Left forelimb (tissue), 1 donor: ENCODE measurements around the gene PM20D1.
A peak's percentile ranks its signal among the peaks of the same experiment; 100 is the strongest.
"Not testable (repeated sequence)": the region's sequence is repeated elsewhere in the genome, so short reads cannot be mapped to it uniquely, and the experiment has no call there.

Experiments
- DNase-seq: peaks from one replicate; pipeline ENCODE4 v3.0.0-alpha.2; 2018; ENCODE audit warnings: low spot score

Gene PM20D1

GRCh38 chr1:205840146-205840923 lies 9.6 kb downstream of the PM20D1 start:
- DNase-seq = no peak

DNA sequence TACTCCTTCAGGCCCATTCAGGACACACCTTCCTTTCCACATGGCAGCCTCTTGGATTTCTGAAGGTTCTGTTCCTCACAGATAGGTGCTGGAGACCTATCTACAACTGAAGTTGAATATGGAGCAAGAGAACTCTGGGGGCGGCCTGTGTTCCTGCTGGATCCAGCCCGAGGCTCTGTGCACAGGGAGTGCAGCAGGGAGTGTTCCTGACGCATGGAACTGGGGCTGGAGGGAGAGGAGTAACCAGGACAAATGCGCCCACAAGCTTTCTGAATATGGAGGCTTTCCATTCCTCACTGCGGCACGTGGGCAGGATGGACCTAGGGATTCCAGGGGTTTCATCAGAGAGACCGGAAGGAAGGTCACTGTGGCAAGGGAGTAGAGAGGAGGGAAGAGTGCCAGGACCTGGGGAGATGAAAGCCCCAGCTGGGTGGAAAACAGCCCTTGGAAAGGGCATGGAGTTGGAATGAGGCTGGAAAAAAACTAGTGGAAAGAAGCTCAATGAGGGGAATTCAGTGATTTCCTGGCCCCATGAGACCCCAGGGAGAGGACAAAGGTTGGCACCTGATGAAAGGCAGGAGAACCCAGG lies 12.5 kb downstream of the PM20D1 start:
- no peak for DNase-seq

- DNase-seq = no peak
Observed at GRCh38 chr1:205834751-205835150, 15.2 kb downstream of the PM20D1 start.

GRCh38 chr1:205832326-205832751 lies 17.6 kb downstream of the PM20D1 start:
- DNase-seq = no peak

DNA sequence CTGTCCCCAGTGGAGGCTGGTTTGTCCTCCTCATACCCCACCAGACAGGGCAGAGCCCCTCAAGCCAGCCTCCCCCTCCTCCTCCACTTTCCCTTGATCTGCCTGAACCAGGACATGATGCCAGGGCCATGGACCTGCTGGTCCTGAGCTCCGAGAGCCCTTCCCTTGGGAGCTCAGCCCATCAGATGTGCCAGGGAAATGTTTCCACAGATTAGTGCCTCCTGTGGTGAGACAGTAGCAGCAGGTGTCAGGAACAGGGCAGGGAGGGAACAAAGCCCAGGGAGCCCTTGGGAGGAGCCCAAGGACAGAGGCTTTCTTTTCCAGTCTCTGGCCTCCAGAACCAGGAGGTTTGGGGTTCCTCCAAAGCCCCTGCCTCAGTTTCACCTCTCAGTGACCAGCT lies 22.3 kb downstream of the PM20D1 start:
- no peak for DNase-seq

- no peak for DNase-seq
Observed at GRCh38 chr1:205826995-205827394, 22.9 kb downstream of the PM20D1 start.

- no peak for DNase-seq
Observed at GRCh38 chr1:205826016-205826806, 23.7 kb downstream of the PM20D1 start.

- no peak for DNase-seq
Observed at GRCh38 chr1:205824180-205824579, 25.8 kb downstream of the PM20D1 start.

- not testable (repeated sequence) for DNase-seq
Observed at GRCh38 chr1:205823260-205823659, 26.7 kb downstream of the PM20D1 start.

DNA sequence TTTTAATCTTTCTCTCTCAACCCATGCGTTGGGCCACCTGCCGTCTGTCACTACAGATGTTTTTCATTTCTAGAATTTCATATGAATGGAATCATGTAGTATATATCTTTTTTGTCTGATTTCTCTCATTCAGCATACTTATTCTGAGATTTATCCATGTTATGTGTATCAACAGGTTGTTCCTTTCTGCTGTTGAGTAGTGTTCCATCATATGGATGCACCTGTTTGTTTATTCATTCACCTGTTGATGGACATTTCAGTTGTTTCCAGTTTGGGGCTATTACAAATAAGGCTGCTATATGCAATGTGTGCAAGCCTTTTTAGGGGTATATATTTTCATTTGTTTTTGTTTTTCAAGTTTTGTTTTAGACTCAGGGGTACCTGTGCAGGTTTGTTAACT lies 27.5 kb downstream of the PM20D1 start:
- DNase-seq = no peak

DNA sequence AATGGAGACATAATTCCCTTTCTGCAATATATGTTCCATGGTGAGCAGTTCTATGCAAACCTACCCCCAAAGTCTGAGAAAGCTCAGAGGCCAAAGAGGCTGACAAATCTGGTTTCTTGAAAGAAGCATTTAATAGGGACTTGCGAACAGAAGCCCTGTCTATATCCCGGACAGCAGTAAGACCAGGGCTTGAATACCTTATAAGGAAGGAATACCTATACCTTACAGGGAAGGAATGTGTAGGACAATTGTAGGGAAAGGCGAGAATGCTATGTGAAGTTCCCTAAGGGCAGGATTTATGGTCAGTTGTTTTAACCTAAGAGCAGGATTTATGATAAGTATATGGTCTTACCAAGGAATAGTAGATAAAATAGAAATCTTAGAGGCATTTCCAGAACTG lies 31.9 kb downstream of the PM20D1 start:
- DNase-seq = no peak

DNA sequence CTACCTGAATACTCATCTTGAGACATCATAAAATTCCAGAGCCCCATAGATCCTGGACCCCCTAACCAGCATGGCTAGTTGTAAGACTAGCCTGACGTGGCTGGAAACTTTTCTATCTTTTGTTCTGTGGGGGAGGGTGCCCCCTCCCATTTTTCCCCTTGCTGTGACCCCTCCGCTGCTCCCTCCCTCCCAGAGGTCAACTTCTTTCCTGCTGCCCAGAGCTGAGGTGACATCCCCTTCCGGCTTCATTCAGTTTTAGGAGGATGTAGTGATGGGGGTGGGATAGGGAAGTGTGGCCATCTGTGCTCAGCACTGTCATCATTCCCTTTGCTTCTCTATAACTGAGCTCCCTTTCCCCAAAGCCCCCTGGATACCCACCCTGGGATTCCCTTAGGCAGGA lies 32.6 kb downstream of the PM20D1 start:
- DNase-seq = no peak

DNA sequence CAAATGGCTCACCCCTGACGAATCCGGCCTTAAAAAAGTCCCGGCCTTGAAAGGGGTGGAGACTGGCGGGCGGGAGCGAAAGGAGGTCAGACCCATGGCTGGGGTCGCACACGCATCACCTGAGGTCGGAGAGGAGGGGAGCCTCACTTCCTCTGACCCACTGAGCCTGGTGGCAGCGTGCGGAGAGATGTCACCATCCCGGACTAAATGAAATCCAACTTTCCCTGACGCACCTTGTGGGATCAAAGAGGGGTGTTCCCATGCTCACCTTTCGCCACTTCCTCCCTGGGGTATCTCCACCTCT lies 36.2 kb downstream of the PM20D1 start:
- DNase-seq = no peak

- DNase-seq = peak; percentile 96
Observed at GRCh38 chr1:205812878-205813754, 36.8 kb downstream of the PM20D1 start, which contains the start of gene SLC41A1. Gene SLC41A1 (minus strand): TSS chr1:205813198. CDS start chr1:205810441, 2,757 bp downstream.

GRCh38 chr1:205812271-205812877 lies 37.6 kb downstream of the PM20D1 start:
- peak; percentile 76 for DNase-seq

- no peak for DNase-seq
Observed at GRCh38 chr1:205811660-205812059, 38.3 kb downstream of the PM20D1 start.

GRCh38 chr1:205810448-205811157 lies 39.3 kb downstream of the PM20D1 start:
- no peak for DNase-seq

DNA sequence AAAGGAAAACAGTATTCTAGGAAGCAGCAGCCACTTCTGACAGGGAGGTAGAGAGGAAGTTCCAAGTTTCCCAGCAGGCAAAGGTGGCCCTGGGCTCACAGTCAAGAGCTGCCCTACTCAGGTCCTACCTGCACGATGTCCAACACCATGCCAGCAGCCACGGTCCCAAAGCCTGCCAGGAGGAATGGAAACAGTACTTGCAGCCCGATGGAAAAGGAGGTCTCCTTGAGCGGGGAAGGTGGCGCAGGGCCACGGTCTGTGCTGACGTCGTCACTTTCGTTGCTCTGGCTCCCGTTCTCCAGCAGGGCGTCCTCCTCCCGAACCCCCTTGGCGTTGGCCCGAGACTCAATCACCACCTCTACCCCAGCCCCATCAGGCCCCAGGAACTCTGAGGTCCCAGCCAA lies 40.0 kb downstream of the PM20D1 start:
- no peak for DNase-seq

- no peak for DNase-seq
Observed at GRCh38 chr1:205809469-205809868, 40.5 kb downstream of the PM20D1 start.

DNA sequence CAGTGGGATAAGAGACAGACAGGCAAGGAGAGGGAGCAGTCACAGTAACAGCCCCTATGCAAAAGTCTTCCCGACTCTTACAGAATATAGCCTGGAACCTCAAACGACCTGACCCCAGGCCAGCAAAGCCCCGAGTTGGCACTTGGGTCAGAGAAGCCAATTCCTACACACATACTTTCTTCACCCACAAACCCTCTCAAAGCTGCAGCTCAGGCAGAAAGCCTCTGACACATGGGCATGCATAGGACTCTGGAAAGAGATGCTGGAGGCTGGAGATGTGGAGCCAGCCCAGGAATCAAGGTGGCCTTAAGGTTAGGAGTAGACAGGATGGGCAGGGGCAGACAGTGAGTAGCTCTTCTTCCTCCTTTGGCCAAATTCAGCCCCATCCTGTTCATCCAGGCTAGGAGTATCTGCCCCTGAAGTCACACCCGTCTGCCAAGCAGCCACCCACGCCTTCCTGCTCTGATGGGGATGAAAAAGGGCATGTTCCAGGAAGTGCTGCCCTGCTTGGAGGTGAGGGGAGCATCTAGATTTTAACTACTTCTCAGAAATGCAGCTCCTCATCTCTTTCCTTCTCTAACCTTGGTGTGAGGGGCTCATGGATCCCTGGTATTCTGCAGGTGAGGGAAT lies 44.7 kb downstream of the PM20D1 start:
- no peak for DNase-seq
